GM18519 (cell line): ENCODE measurements around the gene FAM217A.

Source experiments
- ATAC-seq: cut with Tn5 transposase; IDR thresholded peaks from one replicate; pipeline ENCODE4 v1.9.1; 2021; ENCODE audit warnings: mild to moderate bottlenecking, moderate library complexity; ENCODE audit not compliant: unreplicated experiment, low FRiP score

Gene FAM217A

DNA sequence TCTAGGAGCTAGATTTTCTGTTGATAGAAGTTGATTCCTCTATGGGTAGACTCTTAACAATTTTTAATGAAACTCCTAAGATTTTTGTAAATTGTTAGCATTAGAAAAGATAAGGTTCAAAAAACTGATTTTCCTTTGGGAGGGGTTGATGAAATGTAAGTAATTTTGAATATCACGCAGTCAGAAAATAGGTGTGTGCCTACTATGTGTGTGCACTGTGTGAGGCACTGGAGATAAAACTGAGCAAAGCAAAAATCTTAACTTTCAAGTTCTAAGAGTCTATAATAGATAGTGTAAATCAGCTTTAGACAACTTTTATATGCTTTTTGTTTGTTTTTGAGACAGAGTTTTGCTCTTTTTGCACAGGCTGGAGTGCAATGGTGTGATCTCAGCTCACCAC lies 53.3 kb downstream of the FAM217A start:
- no peak for ATAC-seq

DNA sequence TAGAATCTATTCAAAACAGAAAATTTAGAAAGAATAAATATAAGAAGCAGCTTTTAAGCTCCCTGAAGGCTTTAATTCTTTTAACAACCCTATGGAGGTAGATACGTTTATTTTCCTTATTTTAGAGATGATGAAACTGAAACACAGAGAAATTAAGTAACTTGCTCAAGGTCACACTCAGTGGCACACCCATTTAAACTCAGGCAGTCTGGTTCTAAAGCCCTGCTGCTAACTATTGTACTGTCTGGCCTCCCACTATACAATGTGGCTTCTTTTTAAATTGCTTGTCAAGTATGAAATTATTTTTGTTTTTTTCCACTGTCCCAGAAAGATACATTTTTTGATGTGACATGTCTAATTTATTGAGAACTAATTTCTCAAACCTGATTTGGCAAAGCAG lies 55.7 kb downstream of the FAM217A start:
- ATAC-seq, result no peak

DNA sequence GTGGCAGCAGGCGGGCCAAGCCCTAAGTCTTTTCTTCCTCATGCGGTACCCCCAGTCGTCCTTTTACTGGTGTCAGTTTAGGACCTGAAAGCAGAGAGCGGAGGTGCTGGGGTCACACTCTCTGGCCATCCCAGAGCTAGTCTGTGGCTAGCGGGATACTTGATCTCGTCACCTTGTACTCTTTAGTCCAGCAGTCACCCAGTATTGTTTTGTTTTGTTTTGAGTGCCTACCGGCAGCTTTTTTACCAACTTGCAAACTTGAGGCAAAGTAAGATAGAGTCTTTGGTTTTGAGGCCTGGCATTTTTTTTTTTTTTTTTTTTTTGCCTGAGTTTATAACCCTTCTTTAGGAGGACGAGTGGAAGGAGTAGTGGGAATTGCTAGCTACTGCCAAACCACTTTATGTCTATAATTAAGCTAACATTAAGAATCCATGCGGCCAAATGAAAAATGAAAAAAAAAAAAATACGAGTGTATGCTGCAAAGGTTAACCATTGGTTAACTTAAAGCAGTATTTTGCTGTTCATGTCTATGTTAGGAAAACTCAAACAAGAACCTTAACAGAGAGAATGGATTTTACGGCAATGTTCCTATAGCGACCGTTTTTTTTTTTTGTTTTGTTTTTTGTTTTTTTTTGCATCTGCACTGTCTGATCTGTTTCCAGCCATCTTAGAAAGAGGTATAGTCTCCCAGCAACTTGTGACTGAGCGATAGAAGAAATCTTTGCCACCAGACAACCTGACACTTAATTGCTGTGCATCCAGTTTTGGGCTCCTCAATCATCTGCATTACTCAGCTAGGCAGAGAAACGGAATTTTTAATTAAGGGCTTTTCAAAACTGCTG lies 56.9 kb downstream of the FAM217A start:
- no peak for ATAC-seq

DNA sequence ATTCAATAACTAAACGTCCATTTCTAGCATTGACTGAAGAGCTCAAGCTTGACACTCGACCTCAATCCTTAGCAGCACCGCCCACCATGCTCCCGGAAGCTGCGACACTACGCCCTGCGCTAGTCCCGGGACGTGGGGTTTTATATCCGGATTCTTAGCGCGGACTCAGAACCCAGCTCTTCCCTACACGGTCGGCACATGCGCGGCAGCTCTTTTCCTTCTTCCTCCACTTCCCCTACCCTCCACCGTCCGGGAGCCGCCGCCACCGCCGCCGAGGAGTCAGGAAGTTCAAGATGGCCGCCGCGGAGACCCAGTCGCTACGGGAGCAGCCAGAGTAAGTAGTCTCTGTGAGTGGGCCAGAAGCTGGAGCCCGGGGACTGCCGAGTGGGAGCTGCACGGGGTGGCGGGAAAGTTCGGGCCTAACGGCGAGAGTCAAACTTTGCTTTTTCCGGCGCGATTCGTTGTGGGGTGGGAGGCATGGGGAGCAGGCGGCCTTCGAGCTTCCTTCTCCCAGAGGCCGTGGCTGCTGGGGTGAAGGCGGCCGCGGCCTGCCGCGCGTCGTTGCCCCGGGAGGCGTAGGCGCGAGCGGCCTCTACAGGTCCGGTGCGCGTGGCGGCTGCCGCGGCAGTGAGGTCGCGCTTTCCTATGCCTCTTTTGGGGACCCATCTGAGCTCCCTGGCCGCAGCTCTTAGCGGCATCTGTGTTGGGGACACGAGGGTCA lies 57.6 kb downstream of the FAM217A start:
- no peak for ATAC-seq

DNA sequence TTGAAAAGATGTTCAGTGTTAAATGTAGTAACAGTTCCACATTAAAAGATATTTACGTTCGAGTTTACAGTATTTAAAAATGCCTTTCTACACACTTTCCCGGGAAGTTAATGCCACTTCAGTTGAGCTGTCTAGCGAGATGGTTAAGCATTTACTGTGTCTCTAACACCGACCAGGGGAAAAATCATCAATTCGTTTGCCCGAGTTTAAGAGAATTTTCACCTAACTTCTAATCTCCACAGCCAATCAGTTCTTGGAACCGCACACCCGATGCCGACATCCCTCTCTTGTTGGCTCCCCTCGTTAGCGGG lies 58.2 kb downstream of the FAM217A start:
- no peak for ATAC-seq

DNA sequence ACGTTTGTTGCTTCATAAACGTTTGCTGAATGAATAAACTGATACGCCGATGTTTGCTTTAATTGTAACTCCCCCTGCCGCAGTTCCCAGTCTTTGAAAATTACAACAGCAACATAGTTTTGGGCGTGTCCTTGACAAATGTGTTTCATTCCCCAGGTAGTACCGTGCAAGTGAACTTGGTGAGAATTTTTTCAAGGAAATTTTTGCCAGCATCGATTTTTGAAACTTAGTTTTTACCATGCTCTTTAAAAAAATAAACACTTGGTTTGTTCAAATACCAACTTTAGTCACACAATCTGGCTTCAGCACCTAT lies 60.1 kb downstream of the FAM217A start:
- ATAC-seq, result no peak
